ENCODE measurements around the gene UBE2L5.
"Not testable (repeated sequence)": the region's sequence is repeated elsewhere in the genome, so short reads cannot be mapped to it uniquely, and the experiment has no call there.

DNA sequence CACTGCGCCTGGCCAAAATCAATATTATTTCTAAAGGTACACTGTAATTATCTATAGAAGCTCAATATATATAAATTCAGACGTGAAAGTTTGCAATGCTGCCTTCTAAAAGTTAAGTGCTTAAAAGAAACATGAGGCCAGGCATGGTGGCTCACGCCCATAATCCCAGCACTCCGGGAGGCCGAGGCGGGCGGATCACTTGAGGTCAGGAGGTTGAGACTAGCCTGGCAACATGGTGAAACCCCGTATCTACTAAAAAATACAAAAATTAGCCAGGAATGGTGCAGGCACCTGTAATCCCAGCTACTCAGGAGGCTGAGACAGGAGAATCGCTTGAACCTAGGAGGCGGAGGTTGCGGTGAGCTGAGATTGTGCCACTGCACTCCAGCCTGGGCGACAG, 29.2 kb downstream of the UBE2L5 start:
- TF ChIP-seq, protein P1, sequence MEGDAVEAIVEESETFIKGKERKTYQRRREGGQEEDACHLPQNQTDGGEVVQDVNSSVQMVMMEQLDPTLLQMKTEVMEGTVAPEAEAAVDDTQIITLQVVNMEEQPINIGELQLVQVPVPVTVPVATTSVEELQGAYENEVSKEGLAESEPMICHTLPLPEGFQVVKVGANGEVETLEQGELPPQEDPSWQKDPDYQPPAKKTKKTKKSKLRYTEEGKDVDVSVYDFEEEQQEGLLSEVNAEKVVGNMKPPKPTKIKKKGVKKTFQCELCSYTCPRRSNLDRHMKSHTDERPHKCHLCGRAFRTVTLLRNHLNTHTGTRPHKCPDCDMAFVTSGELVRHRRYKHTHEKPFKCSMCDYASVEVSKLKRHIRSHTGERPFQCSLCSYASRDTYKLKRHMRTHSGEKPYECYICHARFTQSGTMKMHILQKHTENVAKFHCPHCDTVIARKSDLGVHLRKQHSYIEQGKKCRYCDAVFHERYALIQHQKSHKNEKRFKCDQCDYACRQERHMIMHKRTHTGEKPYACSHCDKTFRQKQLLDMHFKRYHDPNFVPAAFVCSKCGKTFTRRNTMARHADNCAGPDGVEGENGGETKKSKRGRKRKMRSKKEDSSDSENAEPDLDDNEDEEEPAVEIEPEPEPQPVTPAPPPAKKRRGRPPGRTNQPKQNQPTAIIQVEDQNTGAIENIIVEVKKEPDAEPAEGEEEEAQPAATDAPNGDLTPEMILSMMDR (conservative IDR thresholded peaks at IDR 0.05; ENCODE audit: low read depth, low read length) = not testable (repeated sequence)
- not testable (repeated sequence) for TF ChIP-seq EZH2 (IDR thresholded peaks at IDR 0.05; ENCODE audit: low read length, unreplicated experiment); EZH2phosphoT487 (IDR thresholded peaks at IDR 0.05; ENCODE audit: borderline replicate concordance, low read length)

Measured in PC-3 (cell line).